Measurements from ENCODE around the gene LIPA.
"Not testable (repeated sequence)": the region's sequence is repeated elsewhere in the genome, so short reads cannot be mapped to it uniquely, and the experiment has no call there.

The LIPA gene

GRCh38 chr10:89251409-89252224 is at the start of gene LIPA:
Gene LIPA (minus strand): TSS chr10:89251775. CDS start chr10:89247648, 4,127 bp downstream.
- peak; percentile 99 for DNase-seq

DNA sequence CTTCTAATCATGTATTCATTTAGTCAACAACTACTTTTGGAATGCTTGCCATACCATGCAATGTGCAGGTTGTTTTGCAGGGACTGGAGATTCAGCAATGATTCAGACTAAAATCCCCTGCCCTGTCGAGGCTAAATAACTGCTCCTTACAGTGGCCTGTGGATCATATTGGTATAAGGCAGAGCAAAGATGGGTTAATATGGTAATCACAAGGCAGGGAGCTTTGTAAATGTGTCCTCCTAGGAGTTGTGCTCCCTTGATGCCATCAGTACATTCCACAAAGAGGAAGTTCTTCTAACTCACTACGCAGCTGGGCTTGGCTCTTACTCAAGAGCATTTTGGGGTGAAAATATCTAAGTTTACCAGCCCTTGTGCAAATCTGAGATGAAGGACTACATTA is 49.7 kb upstream of the LIPA start:
- DNase-seq = peak; percentile 50

- DNase-seq = no peak
These were observed 47.5 kb upstream of the LIPA start for GRCh38 chr10:89299031-89299430.

GRCh38 chr10:89297791-89298190 is 46.2 kb upstream of the LIPA start:
- DNase-seq = no peak

GRCh38 chr10:89297356-89297755 is 45.8 kb upstream of the LIPA start:
- no peak for DNase-seq

GRCh38 chr10:89296220-89296648 is 44.7 kb upstream of the LIPA start:
- peak; percentile 78 for DNase-seq

GRCh38 chr10:89295597-89295996 is 44.0 kb upstream of the LIPA start:
- DNase-seq = peak; percentile 73

DNA sequence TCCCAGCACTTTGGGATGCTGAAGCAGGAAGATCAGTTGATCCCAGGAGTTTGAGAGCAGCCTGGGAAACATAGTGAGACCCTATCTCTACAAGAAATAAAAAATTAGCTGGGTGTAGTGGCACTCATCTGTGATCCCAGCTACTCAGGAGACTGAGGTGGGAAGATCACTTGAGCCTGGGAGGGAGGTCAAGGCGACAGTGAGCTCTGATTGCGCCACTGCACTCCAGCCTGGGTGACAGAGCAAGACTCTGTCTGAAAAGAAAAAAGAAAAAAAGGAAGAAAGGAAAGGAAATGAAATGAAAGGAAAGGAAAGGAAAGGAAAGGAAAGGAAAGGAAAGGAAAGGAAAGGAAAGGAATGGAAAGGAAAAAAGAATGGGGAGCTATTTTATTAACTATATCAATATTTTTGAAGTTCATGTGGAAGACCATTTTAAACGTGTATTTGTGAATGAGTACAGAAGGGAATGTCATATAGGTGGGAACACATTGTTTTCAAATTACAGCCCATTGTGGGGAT is 43.2 kb upstream of the LIPA start:
- DNase-seq = no peak

- DNase-seq = peak; percentile 63
These were observed 33.7 kb upstream of the LIPA start for GRCh38 chr10:89285303-89285702.

- DNase-seq = not testable (repeated sequence)
These were observed 33.1 kb upstream of the LIPA start for GRCh38 chr10:89284711-89285110.

GRCh38 chr10:89283936-89284475 is 32.4 kb upstream of the LIPA start:
- peak; percentile 81 for DNase-seq

DNA sequence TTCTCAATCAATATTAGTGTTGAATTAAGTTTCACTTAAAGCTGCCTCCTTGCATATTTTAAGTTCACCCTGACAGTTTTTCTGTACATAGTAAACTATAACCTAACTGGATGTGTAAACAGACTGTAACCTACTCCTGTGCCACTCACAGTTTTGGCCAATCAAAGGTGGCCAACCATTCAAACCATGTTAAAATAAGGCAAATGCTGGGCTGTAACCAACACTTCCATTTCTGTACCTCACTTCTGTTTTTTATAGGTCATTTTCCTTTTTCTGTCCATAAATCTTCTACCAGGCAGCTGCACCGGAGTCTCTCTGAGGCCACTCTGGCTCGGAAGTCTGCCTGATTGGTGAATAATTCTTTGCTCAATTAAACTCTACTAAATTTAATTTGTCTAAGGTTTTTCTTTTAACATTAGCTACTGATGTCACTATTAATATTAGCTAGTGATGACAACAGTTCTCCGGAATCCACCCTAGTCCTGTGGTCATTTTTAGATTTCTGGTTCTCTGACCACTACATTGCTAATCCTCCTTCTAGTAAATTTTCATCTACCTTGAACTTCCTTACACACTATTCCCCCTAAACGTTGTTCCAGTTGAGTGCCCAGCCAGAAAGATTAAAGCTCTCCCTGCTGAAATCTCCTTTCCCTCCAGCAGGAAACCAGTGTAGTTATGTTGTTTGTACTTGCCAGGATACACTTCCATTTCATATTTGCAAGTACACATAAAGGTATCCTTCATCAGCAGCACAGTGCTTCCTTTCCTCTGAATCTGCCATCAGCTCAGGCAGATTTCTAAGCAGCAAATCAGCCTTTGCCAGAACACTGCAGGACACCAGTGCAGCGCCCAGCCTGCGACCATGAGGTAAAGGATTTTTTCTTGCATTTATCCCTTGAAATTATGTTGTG is 31.7 kb upstream of the LIPA start:
- DNase-seq = peak; percentile 63

GRCh38 chr10:89281606-89282395 is 30.2 kb upstream of the LIPA start:
- DNase-seq = peak; percentile 77

DNA sequence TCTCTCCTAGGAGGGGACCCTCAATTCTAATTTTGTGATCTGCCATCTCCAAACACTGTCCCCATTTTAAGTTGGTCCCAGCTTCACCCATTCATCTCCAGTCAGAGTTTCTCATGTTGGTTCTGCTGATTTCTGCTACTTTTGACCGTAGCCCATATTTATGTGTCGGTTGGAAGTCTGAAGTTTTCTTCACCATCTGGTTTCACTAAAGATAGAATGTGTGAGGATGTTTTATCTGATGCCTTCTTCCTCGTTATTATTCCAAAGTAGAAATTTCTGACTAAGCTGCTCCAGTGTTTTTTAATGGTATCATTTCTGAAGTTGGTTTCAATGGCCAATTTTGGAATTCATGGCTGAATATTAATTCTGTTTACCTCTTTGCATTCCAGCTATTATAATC is 28.9 kb upstream of the LIPA start:
- no peak for DNase-seq

DNA sequence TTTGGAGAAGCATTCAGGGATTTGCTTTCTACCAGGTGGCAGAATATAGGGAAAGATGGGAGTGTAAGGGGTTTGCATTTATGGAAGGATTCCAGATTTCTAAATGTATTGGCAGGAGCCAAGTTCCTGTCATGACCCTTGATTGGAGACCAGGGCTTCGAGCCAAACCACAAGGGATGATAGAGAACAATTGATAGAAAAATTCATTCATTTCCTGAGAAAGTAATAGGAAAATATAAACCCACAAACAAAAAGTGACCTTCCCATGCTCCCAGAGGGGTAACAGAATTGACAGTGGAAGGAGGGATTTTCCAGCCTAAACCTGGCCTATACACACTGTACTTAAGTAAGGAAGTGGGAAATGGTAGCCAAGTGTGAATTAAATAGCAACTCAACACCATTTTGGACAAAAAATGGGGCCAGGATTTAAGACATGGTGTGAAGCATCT is 27.9 kb upstream of the LIPA start:
- DNase-seq = peak; percentile 54

DNA sequence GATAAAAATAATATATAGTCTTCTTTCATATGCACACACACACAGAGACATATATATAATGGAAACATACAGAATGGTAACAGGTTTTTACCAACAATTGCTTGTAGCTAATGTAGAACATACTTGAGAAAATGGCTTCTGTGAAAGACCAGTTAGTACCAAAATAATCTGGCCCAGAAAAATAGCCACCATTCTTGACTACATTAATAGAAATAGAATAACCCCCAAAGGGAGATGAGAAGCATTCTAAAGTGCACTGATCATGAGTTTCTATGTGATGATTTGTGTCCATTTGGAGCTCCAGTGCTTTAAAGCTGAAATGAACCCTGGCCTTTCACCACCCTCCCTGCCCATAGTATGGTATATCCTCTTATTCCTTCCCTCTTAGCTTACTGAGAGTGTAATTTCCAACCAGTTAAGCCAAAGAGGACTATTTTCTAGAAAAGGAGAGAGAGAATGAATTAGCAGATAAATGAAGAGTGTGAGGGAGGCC is 27.4 kb upstream of the LIPA start:
- no peak for DNase-seq

DNA sequence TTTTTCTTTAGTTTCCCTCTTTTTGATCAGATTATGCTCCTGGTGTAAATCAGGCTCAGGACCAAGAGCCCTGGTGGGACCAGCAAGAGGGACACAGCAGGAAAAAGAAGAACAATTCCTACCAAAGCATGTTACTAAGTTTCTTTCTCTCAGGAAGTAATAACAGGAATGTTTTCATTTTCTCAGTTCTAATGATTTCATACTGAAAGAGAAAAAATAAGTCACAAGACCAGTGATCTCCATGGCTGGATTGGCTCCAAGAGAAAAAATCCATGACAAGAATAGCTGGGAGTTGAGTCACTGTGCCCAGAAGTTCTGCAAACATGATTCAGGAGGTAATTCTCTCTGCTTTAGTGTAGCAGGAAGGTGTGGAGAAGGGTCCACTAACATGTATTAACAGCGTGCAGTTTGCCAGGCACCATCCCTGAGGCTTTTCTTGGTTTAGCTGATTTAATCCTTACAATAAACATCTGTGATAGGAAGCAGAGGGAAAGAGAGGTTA is 26.5 kb upstream of the LIPA start:
- peak; percentile 98 for DNase-seq

GRCh38 chr10:89275383-89275782 is 23.8 kb upstream of the LIPA start:
- DNase-seq = no peak

- DNase-seq = peak; percentile 47
These were observed 23.4 kb upstream of the LIPA start for GRCh38 chr10:89274928-89275327.

DNA sequence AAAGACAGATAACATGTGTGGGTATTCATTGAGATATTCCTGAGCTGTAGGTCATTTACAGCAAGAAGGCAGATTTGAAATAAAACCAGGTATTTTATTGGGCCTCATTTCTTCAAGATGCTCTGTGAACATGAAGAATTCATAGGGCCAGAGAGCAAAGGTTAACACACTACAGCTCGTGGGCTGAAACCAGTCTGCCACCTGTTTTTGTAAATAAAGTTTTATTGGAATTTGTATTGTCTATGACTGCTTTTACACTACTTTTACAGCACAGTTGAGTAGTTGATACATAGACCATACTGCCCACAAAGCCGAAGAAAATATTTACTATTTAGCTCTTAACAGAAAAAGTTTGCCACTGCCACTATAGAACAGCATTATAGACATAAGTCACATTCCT is 22.1 kb upstream of the LIPA start:
- no peak for DNase-seq

- no peak for DNase-seq
These were observed 20.0 kb upstream of the LIPA start for GRCh38 chr10:89271532-89271931.

GRCh38 chr10:89270153-89270483 is 18.5 kb upstream of the LIPA start:
- DNase-seq = no peak

All from HCEC 1CT (cell line).